Keratinocyte (primary cell): ENCODE data around the gene ADGRV1. TPM values are rescaled to one million over a fixed set of nuclear protein-coding genes. Genes with fewer than 3 reads are reported as not detected.

Experiments
- DNase-seq: peaks from one replicate; pipeline ENCODE4 v3.0.0-alpha.2; 2011; ENCODE audit warnings: low read depth, missing footprints, low spot score
- FAIRE-seq: peaks from 2 replicates; lab custom pipeline; 2011; peaks lifted over from hg19 to GRCh38; lab: Jason Lieb, UNC
- H2AFZ ChIP-seq: 2 replicates; pipeline ENCODE4 v1.6.0; 2012; ENCODE audit warnings: low read length, control low read depth, inconsistent platforms; ENCODE audit not compliant: control insufficient read depth
- H3K27ac ChIP-seq: 2 replicates; pipeline ENCODE4 v1.5.1; 2011; ENCODE audit warnings: low read length; ENCODE audit not compliant: control insufficient read depth, insufficient read depth
- H3K27me3 ChIP-seq: 3 replicates; pipeline ENCODE4 v1.6.0; 2011; ENCODE audit warnings: low read length; ENCODE audit not compliant: control insufficient read depth, insufficient read depth; ENCODE audit errors: extremely low read depth
- H3K36me3 ChIP-seq, 2 experiments: 2 replicates in 1 of 2; 3 replicates in 1 of 2; pipeline ENCODE4 v1.5.1; 2011; ENCODE audit warnings: low read length in 2 of 2, mild to moderate bottlenecking in 1 of 2; ENCODE audit not compliant: control insufficient read depth in 2 of 2, insufficient read depth in 2 of 2; ENCODE audit errors: extremely low read depth in 1 of 2
- H3K4me1 ChIP-seq: 3 replicates; pipeline ENCODE4 v1.5.1; 2011; ENCODE audit warnings: low read length; ENCODE audit not compliant: control insufficient read depth, insufficient read depth; ENCODE audit errors: extremely low read depth
- H3K4me2 ChIP-seq: 3 replicates; pipeline ENCODE4 v1.6.0; 2011; ENCODE audit warnings: low read depth, low read length; ENCODE audit not compliant: control insufficient read depth, insufficient read depth; ENCODE audit errors: extremely low read depth
- H3K4me3 ChIP-seq, 3 experiments: fragments of 200-600 bp in 1 of 3; sonication (generic) in 1 of 3; 2 replicates in 2 of 3; 3 replicates in 1 of 3; pipeline ENCODE4 v1.5.1; 2011 to 2016; ENCODE audit warnings: low read length in 3 of 3, mild to moderate bottlenecking in 3 of 3, control low read depth in 2 of 3, inconsistent platforms in 1 of 3, low read depth in 1 of 3, mixed read lengths in 1 of 3, mixed run types in 1 of 3, moderate library complexity in 1 of 3; ENCODE audit not compliant: control insufficient read depth in 2 of 3, insufficient read depth in 2 of 3; ENCODE audit errors: extremely low read depth in 1 of 3
- H3K79me2 ChIP-seq: 2 replicates; pipeline ENCODE4 v1.6.0; 2012; ENCODE audit warnings: low read length; ENCODE audit not compliant: control insufficient read depth, insufficient read depth
- H3K9ac ChIP-seq: 3 replicates; pipeline ENCODE4 v1.6.0; 2011; ENCODE audit warnings: low read length; ENCODE audit not compliant: control insufficient read depth, insufficient read depth; ENCODE audit errors: extremely low read depth
- H3K9me1 ChIP-seq: 3 replicates; pipeline ENCODE4 v1.6.0; 2011; ENCODE audit warnings: low read length; ENCODE audit not compliant: control insufficient read depth, insufficient read depth; ENCODE audit errors: extremely low read depth
- H3K9me3 ChIP-seq: 2 replicates; pipeline ENCODE4 v1.5.1; 2012; ENCODE audit warnings: low read depth, low read length; ENCODE audit not compliant: control insufficient read depth
- H4K20me1 ChIP-seq: 3 replicates; pipeline ENCODE4 v1.6.0; 2011; ENCODE audit warnings: low read length; ENCODE audit not compliant: control insufficient read depth, insufficient read depth; ENCODE audit errors: extremely low read depth
- EZH2 ChIP-seq: IDR thresholded peaks from one replicate; pipeline ENCODE4 v1.6.1; 2012; ENCODE audit warnings: inconsistent platforms, mild to moderate bottlenecking, low read length, moderate library complexity
- dilution Hi-C: fragments of 300-500 bp; cut with MboI; formaldehyde crosslinking; loops from one replicate; pipeline ENCODE4 v1.7.0; 2020; ENCODE audit warnings: low sequenced_read_pairs; ENCODE audit not compliant: extremely low pct_ligation_motif_present
- polyA plus RNA-seq, 5 experiments: library from polyadenylated mRNA; depleted of rRNA in 3 of 5; stranded (reverse) in 3 of 5; stranded (forward) in 1 of 5; unstranded in 1 of 5; fragments of >200 nt; gene quantifications; 1 replicate in 1 of 5; 2 replicates in 3 of 5; 3 replicates in 1 of 5; pipeline versions ENCODE4 v1.2.1 to v1.2.3, GENCODE V29; 2011 to 2012; ENCODE audit warnings: missing spikeins in 2 of 5, low read depth in 1 of 5, low replicate concordance in 1 of 5
- TF ChIP-seq, protein P1 (sequence below), 3 experiments: IDR thresholded peaks in 1 of 3; conservative IDR thresholded peaks in 1 of 3; optimal IDR thresholded peaks in 1 of 3; 2 replicates in 2 of 3; 3 replicates in 1 of 3; pipeline versions ENCODE3 to v1.5.1; 2011; ENCODE audit warnings: low read length in 3 of 3, mild to moderate bottlenecking in 3 of 3, moderate library complexity in 2 of 3, control low read depth in 1 of 3, inconsistent platforms in 1 of 3; ENCODE audit not compliant: insufficient read depth in 2 of 3; ENCODE audit errors: extremely low read depth in 1 of 3

Gene ADGRV1
- polyA plus RNA-seq, 1 donor (not counting 4 experiments of a cell fraction or from before 2014, with no cell fraction given): 0.05 TPM

DNA sequence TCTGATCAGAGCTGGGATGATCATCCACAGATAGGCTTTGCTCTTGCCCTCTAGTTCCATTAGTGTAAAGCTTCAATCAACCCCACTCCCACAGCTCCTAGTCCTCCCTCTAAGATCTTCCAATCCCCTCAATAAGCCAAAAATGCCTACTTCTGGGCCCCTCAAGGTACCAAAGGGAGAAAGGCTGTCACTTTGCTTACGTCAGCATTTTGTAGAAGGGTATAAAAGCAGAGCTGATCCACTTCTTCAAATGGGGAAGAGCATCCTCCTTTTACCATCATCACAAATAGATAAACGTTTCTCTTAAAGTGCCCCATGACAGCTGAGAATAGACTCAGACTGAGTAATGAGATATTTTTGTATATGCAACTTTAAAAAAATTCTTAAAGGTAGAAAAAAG lies 13.1 kb upstream of the ADGRV1 start:
- no peaks in the 10 kb centered on the region for H4K20me1 ChIP-seq
- H2AFZ ChIP-seq: no peak overlapping the region
- DNase-seq (no peak), FAIRE-seq (no peak)
- TF ChIP-seq EZH2: no peak
- TF ChIP-seq, protein P1, sequence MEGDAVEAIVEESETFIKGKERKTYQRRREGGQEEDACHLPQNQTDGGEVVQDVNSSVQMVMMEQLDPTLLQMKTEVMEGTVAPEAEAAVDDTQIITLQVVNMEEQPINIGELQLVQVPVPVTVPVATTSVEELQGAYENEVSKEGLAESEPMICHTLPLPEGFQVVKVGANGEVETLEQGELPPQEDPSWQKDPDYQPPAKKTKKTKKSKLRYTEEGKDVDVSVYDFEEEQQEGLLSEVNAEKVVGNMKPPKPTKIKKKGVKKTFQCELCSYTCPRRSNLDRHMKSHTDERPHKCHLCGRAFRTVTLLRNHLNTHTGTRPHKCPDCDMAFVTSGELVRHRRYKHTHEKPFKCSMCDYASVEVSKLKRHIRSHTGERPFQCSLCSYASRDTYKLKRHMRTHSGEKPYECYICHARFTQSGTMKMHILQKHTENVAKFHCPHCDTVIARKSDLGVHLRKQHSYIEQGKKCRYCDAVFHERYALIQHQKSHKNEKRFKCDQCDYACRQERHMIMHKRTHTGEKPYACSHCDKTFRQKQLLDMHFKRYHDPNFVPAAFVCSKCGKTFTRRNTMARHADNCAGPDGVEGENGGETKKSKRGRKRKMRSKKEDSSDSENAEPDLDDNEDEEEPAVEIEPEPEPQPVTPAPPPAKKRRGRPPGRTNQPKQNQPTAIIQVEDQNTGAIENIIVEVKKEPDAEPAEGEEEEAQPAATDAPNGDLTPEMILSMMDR (optimal IDR thresholded peaks at IDR 0.05 in 1 of 3, IDR thresholded peaks at IDR 0.05 in 1 of 3, conservative IDR thresholded peaks at IDR 0.05 in 1 of 3; ENCODE audit: extremely low read depth in 1 of 3, insufficient read depth in 2 of 3, low read length in 3 of 3): no peak
- H3K4me1 ChIP-seq: no peaks in the 10 kb centered on the region
- H3K9me3 ChIP-seq: no peaks in the 10 kb centered on the region
- no peaks in the 10 kb centered on the region for H3K79me2 ChIP-seq
- no peaks in the 10 kb centered on the region for H3K9me1 ChIP-seq
- no peaks in the 10 kb centered on the region for H3K36me3 ChIP-seq
- H3K27me3 ChIP-seq: peaks cover 5% of the 10 kb centered on the region
- H3K9ac ChIP-seq: no peak overlapping the region
- no peak overlapping the region for H3K4me2 ChIP-seq
- H3K27ac ChIP-seq: no peak overlapping the region
- no peak overlapping the region for H3K4me3 ChIP-seq
- dilution Hi-C loops: no loop called here

DNA sequence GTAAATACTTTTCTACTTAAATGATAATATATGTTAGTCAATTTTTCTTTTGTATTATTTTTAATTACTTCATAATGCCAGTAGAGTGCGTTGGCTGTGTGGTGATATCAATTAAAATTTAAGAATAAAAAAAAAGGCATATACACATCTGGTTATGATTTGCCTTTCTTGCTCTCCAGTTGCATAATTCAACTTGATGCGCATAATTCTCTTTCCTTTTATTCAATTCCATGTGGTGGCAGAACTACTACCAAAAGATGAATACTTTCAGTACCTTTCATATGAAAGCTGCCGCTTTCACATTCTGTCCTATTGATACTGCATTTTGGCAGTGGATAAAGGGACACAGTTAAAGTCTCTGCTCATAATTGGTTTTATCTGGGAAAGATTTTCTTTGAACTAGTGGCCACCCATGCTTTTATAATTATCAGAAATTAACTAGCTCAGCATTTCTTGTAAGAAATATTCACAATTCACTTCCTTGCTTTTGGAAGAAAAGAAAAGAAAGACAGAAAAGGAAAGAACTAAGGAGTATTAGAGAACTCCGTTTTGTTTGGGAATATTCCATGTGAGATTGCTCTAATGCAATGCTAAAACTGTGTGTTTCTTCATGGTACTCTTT lies 12.3 kb upstream of the ADGRV1 start:
- H3K9ac ChIP-seq: no peak overlapping the region
- peaks cover 5% of the 10 kb centered on the region for H3K27me3 ChIP-seq

More for the DNA sequence above, 12.3 kb upstream of the ADGRV1 start:
- Histone ChIP-seq H2AFZ (no peak overlapping the region), H3K79me2 (no peaks in the 10 kb centered on the region), H3K4me3 (no peak overlapping the region), H3K4me1 (no peaks in the 10 kb centered on the region), H3K36me3 (no peaks in the 10 kb centered on the region), H3K27ac (no peak overlapping the region), H3K9me1 (no peaks in the 10 kb centered on the region), H3K9me3 (no peaks in the 10 kb centered on the region), H3K4me2 (no peak overlapping the region), H4K20me1 (no peaks in the 10 kb centered on the region)
- TF ChIP-seq, protein P1 (optimal IDR thresholded peaks at IDR 0.05 in 1 of 3, IDR thresholded peaks at IDR 0.05 in 1 of 3, conservative IDR thresholded peaks at IDR 0.05 in 1 of 3; ENCODE audit: extremely low read depth in 1 of 3, insufficient read depth in 2 of 3, low read length in 3 of 3): no peak
- FAIRE-seq (no peak), DNase-seq (no peak)
- dilution Hi-C loops: no loop called here
